Spinal cord (tissue), 10 donors: ENCODE results near the gene LDHB. TPM values are rescaled to one million over a fixed set of nuclear protein-coding genes. Genes with fewer than 3 reads are reported as not detected.

Source experiments
- DNase-seq, 6 donors: peaks; one replicate each; pipeline versions ENCODE4 v3.0.0 to v3.0.0-alpha.2; 2013 to 2015; ENCODE audit warnings: low spot score in 6 of 6, low read depth in 4 of 6
- H3K27ac ChIP-seq: one replicate; pipeline ENCODE4 v1.5.1; 2013; ENCODE audit warnings: low read depth, low read length, control low read depth
- H3K27me3 ChIP-seq: one replicate; pipeline ENCODE4 v1.6.1; 2013; ENCODE audit warnings: low read length; ENCODE audit not compliant: control insufficient read depth, insufficient read depth
- H3K36me3 ChIP-seq: one replicate; pipeline ENCODE4 v1.6.1; 2013; ENCODE audit warnings: low read length; ENCODE audit not compliant: control insufficient read depth, insufficient read depth
- H3K4me1 ChIP-seq: one replicate; pipeline ENCODE4 v1.6.1; 2013; ENCODE audit warnings: low read length; ENCODE audit not compliant: control insufficient read depth, insufficient read depth
- H3K4me3 ChIP-seq: one replicate; pipeline ENCODE4 v1.5.1; 2013; ENCODE audit warnings: low read depth, low read length, control low read depth
- H3K9me3 ChIP-seq: one replicate; pipeline ENCODE4 v1.6.1; 2013; ENCODE audit warnings: low read length; ENCODE audit not compliant: control insufficient read depth, insufficient read depth
- WGBS: methylation state at CpG from one replicate; pipeline ENCODE4 v1.1.5; 2013; ENCODE audit warnings: missing lambda C conversion rate; ENCODE audit not compliant: insufficient coverage; 5-methylcytosine and 5-hydroxymethylcytosine counted together
- long read RNA-seq, 4 donors: transcript quantifications; one replicate each; lab custom pipeline, GENCODE V29; 2026
- polyA plus RNA-seq, 2 donors: library from polyadenylated mRNA; unstranded; fragments of 120-200 nt; gene quantifications; one replicate each; pipeline ENCODE4 v1.2.1, GENCODE V29; 2013; ENCODE audit not compliant: insufficient read length in 2 of 2
- total RNA-seq, 2 donors: library from RNA; depleted of rRNA in 1 of 2; stranded (reverse); fragments of 120-200 nt in 1 of 2; fragments of >200 nt in 1 of 2; gene quantifications; one replicate each; pipeline versions ENCODE4 v1.2.3 to v1.2.4, GENCODE V29; 2013 to 2014
- donor health status: healthy.

Gene LDHB
- total RNA-seq (100 to 1,000 TPM; 648 to 791 TPM), polyA plus RNA-seq (100 to 1,000 TPM; 901 to 988 TPM)
- long read RNA-seq, donor 1, transcript LDHB-201 (8 exons, 1,303 nt): major isoform, 405 of 522 reads
- long read RNA-seq, donor 1, transcript LDHB-209 (2 exons, 672 nt): minor isoform, 17 of 522 reads
- long read RNA-seq, donor 1, transcript LDHB-206 (3 exons, 678 nt): minor isoform, 19 of 522 reads
- long read RNA-seq, donor 1, partial matches to known transcripts: 71 of 522 reads
- long read RNA-seq, donor 1, other reads (novel, unspliced or antisense): 7 of 522 reads
- long read RNA-seq, donor 2, transcript LDHB-201 (8 exons, 1,303 nt): major isoform, 163 of 208 reads
- long read RNA-seq, donor 2, transcript LDHB-209 (2 exons, 672 nt): minor isoform, 5 of 208 reads
- long read RNA-seq, donor 2, transcript LDHB-206 (3 exons, 678 nt): minor isoform, 7 of 208 reads
- long read RNA-seq, donor 2, partial matches to known transcripts: 32 of 208 reads
- long read RNA-seq, donor 2, other reads (novel, unspliced or antisense): 0 of 208 reads
- long read RNA-seq, donor 3, transcript LDHB-201 (8 exons, 1,303 nt): major isoform, 195 of 289 reads
- long read RNA-seq, donor 3, transcript LDHB-206 (3 exons, 678 nt): minor isoform, 25 of 289 reads
- long read RNA-seq, donor 3, transcript LDHB-209 (2 exons, 672 nt): minor isoform, 14 of 289 reads
- long read RNA-seq, donor 3, partial matches to known transcripts: 53 of 289 reads
- long read RNA-seq, donor 3, other reads (novel, unspliced or antisense): 0 of 289 reads
- long read RNA-seq, donor 4, transcript LDHB-209 (2 exons, 672 nt): minor isoform, 20 of 666 reads
- long read RNA-seq, donor 4, transcript LDHB-201 (8 exons, 1,303 nt): major isoform, 488 of 666 reads
- long read RNA-seq, donor 4, transcript LDHB-206 (3 exons, 678 nt): minor isoform, 41 of 666 reads
- long read RNA-seq, donor 4, transcript LDHB-210 (2 exons, 544 nt): minor isoform, 5 of 666 reads
- long read RNA-seq, donor 4, partial matches to known transcripts: 105 of 666 reads
- long read RNA-seq, donor 4, other reads (novel, unspliced or antisense): 5 of 666 reads

- Histone ChIP-seq H3K4me1 (no peaks in the 10 kb centered on the region), H3K4me3 (peak within 1 kb of the TSS; percentile 94), H3K27me3 (no peaks in the 10 kb centered on the region), H3K36me3 (no peaks in the 10 kb centered on the region), H3K9me3 (no peaks in the 10 kb centered on the region), H3K27ac (peak within 1 kb of the TSS; percentile 98)
- WGBS: under 1% methylated on average over 36 of the region's 41 CpGs
- peak; percentile 86 to 99 (median 92) for DNase-seq
Measured at GRCh38 chr12:21657326-21658077, at the start of gene LDHB. LDHB (minus strand) TSS chr12:21657842; CDS start chr12:21654671, 3,171 bp downstream.

DNA sequence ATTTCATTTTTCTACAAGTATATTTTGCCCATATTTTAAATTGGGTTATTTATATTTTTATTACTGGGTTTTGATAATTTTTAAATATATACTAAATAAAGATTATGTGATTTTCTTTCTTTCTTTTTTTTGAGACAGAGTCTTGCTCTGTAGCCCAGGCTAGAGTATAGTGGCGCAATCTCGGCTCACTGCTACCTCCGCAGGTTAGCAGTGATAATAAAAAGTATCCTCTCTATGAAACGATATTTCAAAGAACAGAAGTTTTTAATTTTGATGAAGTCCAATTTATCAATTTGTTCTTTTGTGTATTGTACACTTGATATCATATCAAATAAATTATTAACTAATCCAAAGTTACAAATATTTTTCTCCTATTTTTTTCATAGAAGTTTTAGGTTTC, 47.2 kb upstream of the LDHB start:
- no peak for DNase-seq
- WGBS: no CpG with 5 or more reads among the region's 4 CpGs
- Histone ChIP-seq H3K27ac (no peak overlapping the region), H3K27me3 (no peaks in the 10 kb centered on the region), H3K9me3 (peaks cover 2% of the 10 kb centered on the region), H3K4me3 (no peak overlapping the region), H3K4me1 (no peaks in the 10 kb centered on the region), H3K36me3 (no peaks in the 10 kb centered on the region)

DNA sequence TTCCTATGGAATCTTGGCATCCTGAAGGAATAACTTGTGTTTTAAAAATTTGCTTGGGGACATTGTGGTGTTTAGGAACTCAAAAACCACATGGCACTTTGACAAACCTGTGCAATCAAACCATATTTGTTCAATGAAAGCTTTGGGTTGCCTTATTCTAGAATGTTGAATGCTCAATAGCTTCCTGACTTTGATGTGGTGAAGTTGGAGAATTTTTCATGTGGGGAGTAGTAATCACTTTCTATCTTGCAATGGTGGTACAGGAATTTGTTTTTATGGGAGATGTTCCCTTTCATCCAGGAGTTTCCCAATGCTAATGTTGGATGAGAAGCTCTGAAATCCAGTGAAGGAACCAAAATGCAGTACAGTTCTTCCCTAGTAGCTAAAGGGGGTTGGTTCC, 42.2 kb upstream of the LDHB start:
- Histone ChIP-seq H3K27me3 (no peaks in the 10 kb centered on the region), H3K36me3 (no peaks in the 10 kb centered on the region), H3K4me1 (no peaks in the 10 kb centered on the region), H3K9me3 (no peaks in the 10 kb centered on the region), H3K27ac (no peak overlapping the region), H3K4me3 (no peak overlapping the region)
- no peak for DNase-seq

DNA sequence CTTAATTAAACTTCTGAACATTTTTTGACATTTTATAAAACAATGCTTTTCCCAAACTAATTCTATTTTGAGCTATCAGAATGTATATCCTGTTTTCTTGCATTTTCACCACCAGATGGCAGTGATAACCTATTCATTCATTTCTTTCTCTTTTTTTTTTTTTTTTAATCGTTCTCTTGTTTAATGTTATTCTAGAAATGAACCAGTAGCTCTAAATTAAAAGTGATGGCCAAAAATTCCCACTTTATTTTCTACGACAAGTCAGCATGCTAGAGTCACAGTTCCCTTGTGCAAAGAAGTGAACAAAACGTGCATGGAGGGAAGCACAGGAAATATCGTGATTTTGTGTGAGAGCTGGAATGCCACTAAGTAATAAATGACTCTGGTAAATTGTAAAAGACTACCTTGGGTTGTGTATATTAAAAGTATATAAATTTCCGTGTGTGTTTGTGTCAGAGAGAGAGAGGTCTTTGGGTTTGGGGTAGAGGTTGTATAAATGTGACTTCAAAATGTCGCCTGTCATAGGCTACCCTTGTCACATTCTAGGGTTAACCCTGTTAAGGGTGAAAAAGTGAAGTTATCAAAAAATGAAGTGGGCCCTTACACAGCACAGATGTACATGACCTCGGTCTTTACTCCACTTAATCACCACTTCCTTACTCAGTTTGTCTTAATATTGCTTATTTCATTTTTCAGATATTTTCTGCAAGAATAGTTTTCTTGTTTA, 40.4 kb upstream of the LDHB start:
- WGBS: no CpG with 5 or more reads among the region's 7 CpGs
- peak; percentile 40 to 90 (median 49) for DNase-seq
- peak overlapping the region; percentile 4 for H3K4me3 ChIP-seq

GRCh38 chr12:21696625-21697024, 39.0 kb upstream of the LDHB start:
- no peak for DNase-seq
- Histone ChIP-seq H3K36me3 (no peaks in the 10 kb centered on the region), H3K27ac (no peak overlapping the region), H3K4me1 (no peaks in the 10 kb centered on the region), H3K9me3 (no peaks in the 10 kb centered on the region), H3K27me3 (no peaks in the 10 kb centered on the region), H3K4me3 (no peak overlapping the region)

More for the DNA sequence above, 40.4 kb upstream of the LDHB start:
- no peaks in the 10 kb centered on the region for H3K4me1 ChIP-seq
- no peaks in the 10 kb centered on the region for H3K36me3 ChIP-seq
- no peak overlapping the region for H3K27ac ChIP-seq
- H3K9me3 ChIP-seq: no peaks in the 10 kb centered on the region
- no peaks in the 10 kb centered on the region for H3K27me3 ChIP-seq

DNA sequence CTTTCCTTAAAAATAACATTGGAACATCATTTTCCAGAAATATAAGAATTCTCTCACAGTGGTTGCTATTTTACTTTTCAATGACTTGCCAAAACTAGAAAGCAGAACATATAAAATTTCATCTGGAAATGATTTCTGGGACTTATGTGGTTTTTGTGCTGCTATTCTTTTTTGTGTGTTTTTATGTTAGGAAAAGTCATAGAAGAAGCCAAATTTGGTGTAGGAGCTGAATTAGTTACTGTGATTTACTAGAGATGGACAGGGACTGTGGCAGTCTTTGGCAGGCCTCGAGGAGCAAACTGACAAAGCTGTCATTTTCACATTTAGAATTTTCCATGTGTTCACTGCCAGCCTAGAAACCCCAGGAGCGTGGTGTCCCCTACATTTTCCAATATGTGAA, 38.3 kb upstream of the LDHB start:
- no peak overlapping the region for H3K27ac ChIP-seq
- H3K36me3 ChIP-seq: no peaks in the 10 kb centered on the region
- DNase-seq: peak in 1 of 6 donors; percentile 23
- H3K9me3 ChIP-seq: no peaks in the 10 kb centered on the region
- H3K27me3 ChIP-seq: no peaks in the 10 kb centered on the region
- H3K4me3 ChIP-seq: no peak overlapping the region
- no peaks in the 10 kb centered on the region for H3K4me1 ChIP-seq
- WGBS: 52% methylated on average over 2 of the region's 2 CpGs

DNA sequence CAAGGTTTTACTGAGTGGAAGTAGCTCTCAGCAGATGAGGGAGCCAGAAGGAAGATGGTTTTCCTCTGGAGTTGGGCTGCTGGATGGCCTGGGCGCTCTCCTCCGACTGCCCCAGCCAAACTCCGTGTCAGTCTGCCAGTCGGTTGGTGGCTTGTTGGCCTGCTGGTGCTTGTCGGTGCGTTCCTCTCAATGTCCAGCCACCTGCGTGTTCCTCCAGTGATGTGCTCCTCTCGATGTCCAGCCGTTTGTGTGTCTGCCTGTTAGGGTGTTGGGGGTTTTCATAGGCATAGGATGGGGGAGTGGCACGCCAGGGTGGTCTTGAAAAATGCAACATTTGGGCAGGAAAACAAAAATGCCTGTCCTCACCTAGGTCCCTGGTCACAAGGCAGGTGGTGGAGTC, 37.0 kb upstream of the LDHB start:
- H3K4me1 ChIP-seq: no peaks in the 10 kb centered on the region
- no peak for DNase-seq
- 90% methylated on average over 9 of the region's 10 CpGs for WGBS
- H3K36me3 ChIP-seq: no peaks in the 10 kb centered on the region
- H3K9me3 ChIP-seq: no peaks in the 10 kb centered on the region
- no peak overlapping the region for H3K27ac ChIP-seq
- H3K4me3 ChIP-seq: no peak overlapping the region
- no peaks in the 10 kb centered on the region for H3K27me3 ChIP-seq

DNA sequence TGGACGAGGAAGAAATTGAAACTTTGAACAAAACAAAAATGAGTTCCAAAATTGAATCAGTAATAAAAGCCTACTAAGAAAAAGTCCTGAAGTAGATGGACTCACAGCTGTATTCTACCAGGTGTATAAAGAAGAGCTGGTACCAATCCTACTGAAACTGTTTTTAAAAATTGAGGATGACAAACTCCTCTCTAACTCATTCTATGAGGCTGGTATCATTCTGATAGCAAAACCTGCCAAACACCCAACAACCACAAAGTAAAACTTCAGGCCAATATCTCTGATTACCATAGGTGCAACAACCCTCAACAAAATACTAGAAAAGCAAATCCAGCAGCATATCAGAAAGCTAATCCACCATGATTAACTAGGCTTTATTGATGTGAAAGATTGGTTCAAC, 33.9 kb upstream of the LDHB start:
- Histone ChIP-seq H3K36me3 (no peaks in the 10 kb centered on the region), H3K27ac (no peak overlapping the region), H3K4me3 (no peak overlapping the region), H3K27me3 (no peaks in the 10 kb centered on the region), H3K4me1 (no peaks in the 10 kb centered on the region), H3K9me3 (peaks cover 8% of the 10 kb centered on the region)
- no CpG with 5 or more reads among the region's 1 CpG for WGBS
- DNase-seq: no peak
